Chondrocyte (in vitro differentiated cells): ENCODE data around the gene ABHD4. TPM values are rescaled to one million over a fixed set of nuclear protein-coding genes. Genes with fewer than 3 reads are reported as not detected.
A peak's percentile ranks its signal among the peaks of the same experiment; 100 is the strongest.

ENCODE experiments used
- DNase-seq: peaks from one replicate; pipeline ENCODE4 v3.0.0; 2021; ENCODE audit warnings: mixed read lengths, low spot score
- H3K27ac Mint-ChIP-seq: one replicate; pipeline ENCODE4 v1.8.0; 2021; ENCODE audit warnings: mild to moderate bottlenecking, moderate library complexity, mixed read lengths; ENCODE audit not compliant: unreplicated experiment
- H3K27me3 Mint-ChIP-seq: 2 replicates; pipeline ENCODE4 v1.8.0; 2021; ENCODE audit warnings: low read depth, mixed read lengths
- H3K36me3 Mint-ChIP-seq: 2 replicates; pipeline ENCODE4 v1.8.0; 2021; ENCODE audit warnings: low read depth, mixed read lengths
- H3K4me1 Mint-ChIP-seq: 2 replicates; pipeline ENCODE4 v1.8.0; 2021; ENCODE audit warnings: low read depth, mild to moderate bottlenecking, mixed read lengths
- H3K4me3 Mint-ChIP-seq: one replicate; pipeline ENCODE4 v1.8.0; 2021; ENCODE audit warnings: mild to moderate bottlenecking, moderate library complexity, mixed read lengths; ENCODE audit not compliant: unreplicated experiment
- H3K9me3 Mint-ChIP-seq: 2 replicates; pipeline ENCODE4 v1.8.0; 2021; ENCODE audit warnings: low read depth, mixed read lengths
- total RNA-seq: library from RNA; stranded (reverse); gene quantifications from 3 replicates; pipeline ENCODE4 v1.2.1, GENCODE V29; 2021
- TF ChIP-seq, protein P1 (sequence below): fragments of 200-600 bp; sonication (generic); IDR thresholded peaks from 2 replicates; pipeline ENCODE4 v1.5.0; 2021; ENCODE audit warnings: antibody characterized with exemption, mild to moderate bottlenecking, moderate library complexity

The ABHD4 gene
- total RNA-seq, 1 donor from 2014 or later = 88.0 TPM

DNA sequence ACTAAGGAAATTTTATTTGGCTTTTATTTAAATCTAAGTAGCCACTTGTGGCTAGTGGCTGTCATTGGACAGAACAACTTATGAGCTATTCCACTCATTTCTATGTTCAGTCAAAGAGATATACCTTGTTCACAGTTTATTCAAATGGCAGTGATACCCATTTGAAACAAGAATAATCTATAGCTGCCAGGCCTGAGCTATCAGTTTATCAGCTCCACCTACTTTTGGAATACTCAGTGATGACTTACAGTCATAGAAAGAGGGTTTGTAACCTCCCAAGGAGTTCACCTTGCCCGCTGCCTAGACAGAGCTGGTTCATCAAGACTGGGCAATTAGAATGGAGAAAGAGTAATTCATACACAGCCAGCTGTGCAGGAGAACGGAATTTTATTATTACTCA is 4.5 kb upstream of the ABHD4 start:
- H3K27ac Mint-ChIP-seq = no peak overlapping the region
- TF ChIP-seq, protein P1, sequence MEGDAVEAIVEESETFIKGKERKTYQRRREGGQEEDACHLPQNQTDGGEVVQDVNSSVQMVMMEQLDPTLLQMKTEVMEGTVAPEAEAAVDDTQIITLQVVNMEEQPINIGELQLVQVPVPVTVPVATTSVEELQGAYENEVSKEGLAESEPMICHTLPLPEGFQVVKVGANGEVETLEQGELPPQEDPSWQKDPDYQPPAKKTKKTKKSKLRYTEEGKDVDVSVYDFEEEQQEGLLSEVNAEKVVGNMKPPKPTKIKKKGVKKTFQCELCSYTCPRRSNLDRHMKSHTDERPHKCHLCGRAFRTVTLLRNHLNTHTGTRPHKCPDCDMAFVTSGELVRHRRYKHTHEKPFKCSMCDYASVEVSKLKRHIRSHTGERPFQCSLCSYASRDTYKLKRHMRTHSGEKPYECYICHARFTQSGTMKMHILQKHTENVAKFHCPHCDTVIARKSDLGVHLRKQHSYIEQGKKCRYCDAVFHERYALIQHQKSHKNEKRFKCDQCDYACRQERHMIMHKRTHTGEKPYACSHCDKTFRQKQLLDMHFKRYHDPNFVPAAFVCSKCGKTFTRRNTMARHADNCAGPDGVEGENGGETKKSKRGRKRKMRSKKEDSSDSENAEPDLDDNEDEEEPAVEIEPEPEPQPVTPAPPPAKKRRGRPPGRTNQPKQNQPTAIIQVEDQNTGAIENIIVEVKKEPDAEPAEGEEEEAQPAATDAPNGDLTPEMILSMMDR = no peak
- H3K27me3 Mint-ChIP-seq = peaks cover 4% of the 10 kb centered on the region
- H3K4me1 Mint-ChIP-seq = peaks cover 19% of the 10 kb centered on the region
- no peaks in the 10 kb centered on the region for H3K36me3 Mint-ChIP-seq
- no peaks in the 10 kb centered on the region for H3K9me3 Mint-ChIP-seq
- H3K4me3 Mint-ChIP-seq = no peak overlapping the region
- no peak for DNase-seq

- no peak for DNase-seq
- Mint-ChIP-seq H3K4me3 (no peak overlapping the region), H3K27me3 (peaks cover 4% of the 10 kb centered on the region)
These were observed 3.9 kb upstream of the ABHD4 start for GRCh38 chr14:22594156-22594716.

DNA sequence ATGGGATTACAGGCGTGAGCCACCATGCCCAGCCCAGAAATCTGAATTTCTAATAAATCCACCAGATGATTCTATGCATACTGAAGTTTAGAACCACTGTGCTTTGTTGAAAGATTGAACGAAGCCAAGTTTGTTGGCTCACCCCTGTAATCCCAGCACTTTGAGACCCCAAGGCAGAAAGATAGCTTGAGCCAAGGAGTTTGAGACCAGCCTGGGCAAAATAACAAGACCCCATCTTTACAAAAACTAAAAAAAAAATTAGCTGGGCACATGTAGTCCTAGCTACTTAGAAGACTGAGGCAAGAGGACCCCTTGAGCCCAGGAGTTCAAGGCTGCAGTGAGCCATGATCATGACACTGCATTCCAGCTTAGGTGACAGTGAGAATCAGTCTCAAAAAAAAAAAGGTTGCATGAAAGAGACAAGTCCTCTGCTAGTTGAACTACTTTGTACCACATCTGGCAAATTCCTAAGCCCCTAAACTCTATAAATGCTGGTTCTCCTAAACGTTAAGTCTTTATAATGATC is 1.7 kb upstream of the ABHD4 start:
- TF ChIP-seq, protein P1 = no peak
- Mint-ChIP-seq H3K27me3 (peaks cover 4% of the 10 kb centered on the region), H3K4me3 (no peak overlapping the region), H3K9me3 (no peaks in the 10 kb centered on the region), H3K4me1 (peaks cover 33% of the 10 kb centered on the region), H3K36me3 (no peaks in the 10 kb centered on the region), H3K27ac (no peak overlapping the region)
- DNase-seq = no peak

More at GRCh38 chr14:22594156-22594716, 3.9 kb upstream of the ABHD4 start:
- Mint-ChIP-seq H3K36me3 (no peaks in the 10 kb centered on the region), H3K27ac (no peak overlapping the region), H3K9me3 (no peaks in the 10 kb centered on the region), H3K4me1 (peaks cover 25% of the 10 kb centered on the region)
- TF ChIP-seq, protein P1 = no peak

GRCh38 chr14:22597265-22597664 is 835 bp upstream of the ABHD4 start:
- Mint-ChIP-seq H3K4me3 (peak overlapping the region; percentile 98), H3K27me3 (peaks cover 4% of the 10 kb centered on the region), H3K4me1 (peaks cover 39% of the 10 kb centered on the region), H3K9me3 (no peaks in the 10 kb centered on the region), H3K27ac (no peak overlapping the region), H3K36me3 (peaks cover 7% of the 10 kb centered on the region)
- TF ChIP-seq, protein P1 = no peak
- DNase-seq = no peak

- Mint-ChIP-seq H3K27ac (peak overlapping the region; percentile 98), H3K4me3 (peak overlapping the region; percentile 98), H3K36me3 (peaks cover 12% of the 10 kb centered on the region), H3K9me3 (no peaks in the 10 kb centered on the region), H3K4me1 (peaks cover 44% of the 10 kb centered on the region), H3K27me3 (peaks cover 4% of the 10 kb centered on the region)
- TF ChIP-seq, protein P1 = no peak
- DNase-seq = no peak
These were observed 365 bp upstream of the ABHD4 start for GRCh38 chr14:22597771-22598098.
